NCI-H187 (cell line): Measurements from ENCODE around the gene ALMS1.
"Not testable (repeated sequence)": the region's sequence is repeated elsewhere in the genome, so short reads cannot be mapped to it uniquely, and the experiment has no call there.

Experiments
- DNase-seq, 2 experiments: peaks; one replicate each; lab custom pipeline; 2025; lab: John Stamatoyannopoulos, UW

Gene ALMS1

DNA sequence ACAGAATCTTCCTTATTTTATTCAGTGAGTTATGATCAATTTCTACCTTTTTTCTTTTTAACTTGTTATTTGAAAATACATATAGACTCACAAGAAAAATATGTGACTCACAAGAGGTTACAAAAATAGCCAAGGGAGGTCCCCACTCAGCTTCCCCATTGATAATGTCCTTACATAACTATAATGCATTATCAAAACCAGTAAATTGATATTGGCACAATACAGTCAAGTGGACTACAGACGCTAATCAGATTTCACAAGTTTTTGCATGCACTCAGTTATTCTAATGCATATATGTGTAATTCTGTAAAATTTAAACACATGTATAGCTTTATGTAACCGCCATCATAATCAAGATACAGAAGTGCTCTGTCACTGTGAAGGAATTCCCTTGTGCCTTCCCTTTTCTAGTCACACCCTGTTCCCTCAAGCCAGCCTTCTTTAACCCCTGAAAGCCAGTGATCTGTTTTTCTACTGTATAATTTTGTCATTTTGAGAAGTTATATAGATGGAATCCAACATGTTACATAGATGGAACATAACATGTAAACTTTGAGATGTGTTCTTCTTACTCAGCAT, 118.4 kb downstream of the ALMS1 start:
- no peak for DNase-seq

DNA sequence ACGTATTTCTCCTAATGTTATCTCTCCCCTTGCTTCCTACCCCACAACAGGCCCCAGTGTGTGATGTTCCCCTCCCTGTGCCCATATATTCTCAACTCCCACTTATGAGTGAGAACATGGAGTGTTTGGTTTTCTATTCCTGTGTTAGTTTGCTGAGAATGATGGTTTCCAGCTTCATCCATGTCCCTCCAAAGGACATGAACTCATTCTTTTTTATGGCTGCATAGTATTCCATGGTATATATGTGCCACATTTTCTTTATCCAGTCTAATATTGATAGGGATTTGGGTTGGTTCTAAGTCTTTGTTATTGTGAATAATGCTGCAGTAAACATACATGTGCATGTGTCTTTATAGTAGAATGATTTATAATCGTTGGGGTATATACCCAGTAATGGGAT, 119.2 kb downstream of the ALMS1 start:
- DNase-seq: not testable (repeated sequence)

GRCh38 chr2:73510470-73510869, 124.8 kb downstream of the ALMS1 start:
- not testable (repeated sequence) for DNase-seq

DNA sequence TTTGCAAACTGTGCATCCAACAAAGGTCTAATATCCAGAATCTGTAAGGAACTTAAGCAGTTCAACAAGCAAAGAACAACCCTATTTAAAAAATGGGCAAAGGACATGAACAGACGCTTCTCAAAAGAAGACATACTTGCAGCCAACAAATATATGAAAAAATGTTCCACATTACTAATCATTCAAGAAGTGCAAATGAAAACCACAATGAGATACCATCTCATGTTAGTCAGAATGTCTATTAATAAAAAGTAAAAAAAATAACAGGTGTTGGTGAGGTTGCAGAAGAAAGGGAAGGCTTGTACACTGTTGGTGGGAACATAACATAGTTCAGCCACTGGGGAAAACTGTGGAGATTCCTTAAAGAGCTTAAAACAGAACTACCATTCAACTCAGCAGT, 130.4 kb downstream of the ALMS1 start:
- no peak for DNase-seq

DNA sequence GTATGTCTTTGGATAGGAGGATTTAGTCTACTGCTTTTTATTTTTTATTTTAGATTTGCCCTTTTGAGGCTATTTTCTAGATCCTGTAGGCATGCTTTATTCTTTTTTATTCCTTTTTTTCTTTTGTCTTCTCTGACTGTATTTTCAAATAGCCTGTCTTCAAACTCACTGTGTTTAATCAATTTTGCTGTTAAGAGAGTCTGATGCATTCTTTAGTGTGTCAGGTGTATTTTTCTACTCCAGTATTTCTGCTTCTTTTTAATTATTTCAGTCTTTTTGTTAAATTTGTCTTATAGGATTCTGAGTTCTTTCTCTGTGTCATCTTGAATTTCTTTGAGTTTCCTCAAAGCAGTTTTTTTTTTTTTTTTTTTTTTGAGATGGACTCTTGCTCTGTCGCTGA, 143.1 kb downstream of the ALMS1 start:
- no peak for DNase-seq

GRCh38 chr2:73530773-73531172, 145.1 kb downstream of the ALMS1 start:
- not testable (repeated sequence) for DNase-seq

GRCh38 chr2:73532381-73532780, 146.7 kb downstream of the ALMS1 start:
- no peak for DNase-seq

GRCh38 chr2:73536133-73536840, 150.7 kb downstream of the ALMS1 start:
- no peak for DNase-seq

DNA sequence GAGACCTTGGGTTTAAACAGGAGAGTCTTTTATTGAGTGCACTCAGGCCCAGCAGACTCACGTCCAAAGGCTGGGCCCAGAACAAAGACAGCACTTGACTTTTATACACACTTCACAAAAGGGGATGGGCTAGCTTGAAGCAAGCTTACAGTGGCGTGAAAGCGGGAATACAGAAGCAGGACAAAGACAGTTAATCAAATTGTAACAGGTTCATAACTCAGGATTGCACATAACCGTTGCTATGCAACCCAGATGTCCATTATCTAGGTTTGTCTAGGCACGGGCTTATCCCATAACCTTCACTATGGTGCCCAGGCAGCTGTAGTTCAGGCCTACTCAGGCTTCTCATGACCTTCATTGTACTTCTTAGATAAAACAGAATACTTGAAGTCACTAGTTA, 175.2 kb downstream of the ALMS1 start:
- peak; percentile 30 to 61 for DNase-seq

- DNase-seq: no peak
These were observed 175.8 kb downstream of the ALMS1 start for GRCh38 chr2:73561422-73561821.

- no peak for DNase-seq
These were observed 179.3 kb downstream of the ALMS1 start for GRCh38 chr2:73564986-73565385.

- no peak for DNase-seq
These were observed 180.7 kb downstream of the ALMS1 start for GRCh38 chr2:73566288-73566878.

DNA sequence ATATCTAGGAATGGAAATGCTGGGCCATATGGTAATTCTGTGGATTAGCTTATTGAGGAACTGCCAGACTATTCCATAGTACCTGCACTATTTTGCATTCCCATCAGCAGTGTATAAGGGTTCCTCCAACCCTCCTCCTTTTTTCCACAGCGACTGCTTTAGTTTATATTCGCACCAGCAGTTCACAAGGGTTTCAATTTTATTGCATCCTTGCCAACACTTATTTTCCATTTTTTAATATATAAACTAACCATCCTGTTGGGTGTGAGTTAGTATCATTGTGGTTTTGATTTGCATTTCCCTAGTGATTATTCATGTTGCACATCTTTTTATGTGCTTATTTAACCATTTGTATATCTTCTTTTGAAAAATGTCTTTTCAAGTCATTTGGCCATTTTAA, 189.6 kb downstream of the ALMS1 start:
- no peak for DNase-seq

DNA sequence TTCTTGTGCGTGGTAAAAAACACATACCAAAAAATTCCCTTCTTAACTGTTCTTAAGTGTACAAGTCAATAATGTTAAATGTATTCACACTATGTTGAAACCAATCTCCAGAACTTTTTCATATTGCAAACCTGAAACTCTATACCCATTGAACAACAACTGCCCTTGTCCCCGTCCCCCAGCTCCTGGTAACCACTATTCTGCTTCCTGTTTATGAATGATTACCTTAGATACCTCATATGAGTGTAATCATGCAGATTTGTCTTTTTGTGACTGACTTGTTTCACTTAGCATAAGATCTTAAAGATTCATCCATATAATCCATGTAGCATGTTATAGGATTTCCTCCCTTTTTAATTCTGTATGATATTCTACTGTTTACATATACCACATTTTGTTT, 196.7 kb downstream of the ALMS1 start:
- no peak for DNase-seq

- DNase-seq: no peak
These were observed 202.5 kb downstream of the ALMS1 start for GRCh38 chr2:73588177-73588576.

DNA sequence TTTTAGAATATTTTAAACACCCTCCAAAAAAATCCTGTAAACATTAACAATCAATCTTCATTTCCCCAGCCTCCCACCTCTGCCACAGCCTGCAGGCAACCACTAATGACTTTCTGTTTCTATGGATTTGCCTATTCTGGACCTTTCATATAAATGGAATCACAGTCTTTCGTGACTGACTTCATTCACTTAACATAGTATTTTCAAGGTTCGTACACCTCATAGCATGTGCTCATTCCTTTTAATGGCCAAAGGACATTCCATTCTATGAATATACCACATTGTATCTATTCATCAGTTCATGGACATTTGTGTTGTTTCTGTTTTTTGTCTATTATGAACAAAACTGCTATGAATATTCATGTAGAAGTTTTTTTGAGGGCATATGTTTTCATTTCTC, 208.0 kb downstream of the ALMS1 start:
- DNase-seq: no peak

DNA sequence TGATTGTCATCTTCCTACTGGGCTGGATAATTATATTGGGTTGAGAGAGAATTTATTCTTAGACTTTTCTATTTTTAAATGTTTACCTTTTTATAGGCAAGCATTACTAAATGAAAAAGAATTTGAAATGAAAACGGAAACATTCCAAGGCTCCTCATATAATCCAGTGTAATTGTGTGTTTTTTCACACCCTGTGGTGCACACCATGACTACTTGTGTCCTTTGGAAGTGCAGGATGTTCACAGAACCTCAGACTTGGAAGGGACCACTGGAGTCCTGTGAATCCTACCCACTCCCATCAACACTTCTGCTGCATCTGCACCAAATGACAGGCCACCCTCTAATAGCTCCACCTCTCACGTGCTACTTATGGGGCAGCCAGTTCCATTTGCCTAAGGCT, 208.6 kb downstream of the ALMS1 start:
- DNase-seq: no peak

- DNase-seq: no peak
These were observed 216.1 kb downstream of the ALMS1 start for GRCh38 chr2:73601780-73602179.

DNA sequence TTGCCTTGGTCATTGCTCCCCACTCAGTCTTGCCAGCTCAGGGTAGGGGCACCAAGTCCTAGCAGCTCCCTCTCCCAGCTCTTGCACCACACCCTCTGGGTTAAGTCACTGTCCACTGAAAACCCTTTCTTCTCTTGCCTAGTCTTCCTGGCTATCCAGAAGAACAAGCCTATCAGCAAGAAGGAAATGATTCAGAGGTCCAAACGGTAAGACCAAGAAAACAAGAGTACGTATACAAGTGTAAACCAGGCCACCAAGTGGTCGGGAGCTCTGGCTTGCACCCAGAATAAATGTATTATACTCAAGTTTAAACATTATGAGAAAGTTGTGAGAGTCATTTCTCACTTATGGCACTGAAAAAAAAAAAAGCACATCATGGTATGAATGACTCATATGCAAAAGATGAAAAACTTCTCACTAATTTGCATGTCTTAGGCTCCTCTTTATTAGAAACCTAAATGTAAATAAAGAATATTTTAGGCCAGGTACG, 217.5 kb downstream of the ALMS1 start:
- DNase-seq: not testable (repeated sequence)

DNA sequence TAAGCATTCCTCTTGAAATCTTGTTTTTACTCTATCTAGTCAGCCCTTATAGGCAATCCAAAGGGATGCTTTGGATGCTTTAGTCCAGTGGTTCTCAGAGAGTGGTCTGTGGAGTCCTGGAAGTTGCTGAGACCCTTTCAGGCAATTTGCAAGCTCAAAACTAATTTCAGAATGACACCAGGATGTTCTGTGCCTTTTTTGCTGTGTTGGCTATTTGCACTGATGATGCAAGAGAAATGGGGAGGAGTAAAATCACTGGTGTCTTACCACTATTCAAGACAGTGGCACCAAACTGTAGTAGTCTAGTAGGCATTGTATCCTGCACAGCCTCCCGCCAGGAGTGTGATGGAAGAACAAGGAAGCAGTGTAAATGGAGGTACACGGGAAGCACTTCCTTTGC, 219.0 kb downstream of the ALMS1 start:
- DNase-seq: not testable (repeated sequence)

GRCh38 chr2:73610111-73610510, 224.5 kb downstream of the ALMS1 start:
- DNase-seq: no peak

GRCh38 chr2:73611193-73611592, 225.6 kb downstream of the ALMS1 start:
- DNase-seq: no peak

DNA sequence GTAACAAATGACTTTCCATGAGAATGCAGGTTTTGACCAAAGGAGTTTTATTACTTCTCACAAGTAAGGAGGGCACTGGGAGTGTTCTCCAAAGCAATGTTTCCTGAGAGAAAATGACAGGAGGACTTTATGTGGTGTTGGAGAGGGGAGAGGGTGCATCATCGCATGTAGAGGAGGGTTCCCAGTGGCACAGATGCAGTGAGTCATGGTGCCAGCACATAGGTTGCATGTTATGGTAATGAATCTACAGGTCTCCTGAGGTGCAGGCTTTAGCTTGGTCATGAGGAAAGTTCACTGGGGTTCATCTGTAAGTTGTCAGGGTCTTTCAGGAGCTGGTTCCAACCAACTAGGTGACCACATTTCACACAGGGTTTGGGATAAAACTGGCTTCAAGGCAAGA, 226.2 kb downstream of the ALMS1 start:
- no peak for DNase-seq
